ENCODE data around the gene ZBTB20.

DNA sequence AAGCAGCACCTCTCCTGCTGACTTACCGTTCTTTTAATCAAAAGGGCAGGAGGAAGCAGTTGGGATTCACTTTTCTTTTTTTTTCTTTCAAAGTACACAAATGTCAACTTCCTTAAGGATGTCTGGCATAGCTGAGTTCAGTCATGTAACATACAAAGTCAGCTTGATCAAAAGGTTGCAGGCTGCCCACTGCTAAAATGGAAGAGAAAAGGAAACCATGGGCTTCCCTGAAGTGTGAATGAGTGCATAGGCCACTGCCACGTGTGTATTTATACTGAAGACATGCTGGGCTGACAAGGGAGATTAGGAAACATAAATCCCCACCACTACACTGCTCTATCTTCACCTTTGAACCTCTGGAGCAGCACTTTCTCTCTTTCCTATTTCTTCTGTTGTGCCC, 540.8 kb downstream of the ZBTB20 start:
- TF ChIP-seq CTCF (conservative IDR thresholded peaks at IDR 0.05 in 1 of 2, IDR thresholded peaks at IDR 0.05 in 1 of 2; ENCODE audit: low read depth in 1 of 2, low read length in 2 of 2), result no peak
- no peak for TF ChIP-seq EZH2 (IDR thresholded peaks at IDR 0.05; ENCODE audit: low read length, missing control alignments)
